NCI-H748 (cell line): Measurements from ENCODE around the gene AGAP1.

Experiments
- DNase-seq: peaks from one replicate; lab custom pipeline; 2025; ENCODE audit not compliant: unreplicated experiment; lab: John Stamatoyannopoulos, UW

The AGAP1 gene

GRCh38 chr2:235834781-235835180, 340.9 kb downstream of the AGAP1 start:
- no peak for DNase-seq

- no peak for DNase-seq
Measured at GRCh38 chr2:235835810-235836209, 342.0 kb downstream of the AGAP1 start.

- DNase-seq, result no peak
Measured at GRCh38 chr2:235836491-235836911, 342.7 kb downstream of the AGAP1 start.

GRCh38 chr2:235839226-235839625, 345.4 kb downstream of the AGAP1 start:
- no peak for DNase-seq

GRCh38 chr2:235839974-235840373, 346.1 kb downstream of the AGAP1 start:
- no peak for DNase-seq

- no peak for DNase-seq
Measured at GRCh38 chr2:235841863-235842262, 348.0 kb downstream of the AGAP1 start.

- DNase-seq, result no peak
Measured at GRCh38 chr2:235842941-235843340, 349.1 kb downstream of the AGAP1 start.

- no peak for DNase-seq
Measured at GRCh38 chr2:235843591-235844395, 349.9 kb downstream of the AGAP1 start.

GRCh38 chr2:235844561-235844960, 350.7 kb downstream of the AGAP1 start:
- no peak for DNase-seq

- DNase-seq, result no peak
Measured at GRCh38 chr2:235845245-235845644, 351.4 kb downstream of the AGAP1 start.

- no peak for DNase-seq
Measured at GRCh38 chr2:235847576-235847975, 353.7 kb downstream of the AGAP1 start.

GRCh38 chr2:235848055-235848454, 354.2 kb downstream of the AGAP1 start:
- no peak for DNase-seq

- DNase-seq, result no peak
Measured at GRCh38 chr2:235848946-235849345, 355.1 kb downstream of the AGAP1 start.

GRCh38 chr2:235849489-235849888, 355.6 kb downstream of the AGAP1 start:
- DNase-seq, result no peak

- no peak for DNase-seq
Measured at GRCh38 chr2:235850289-235850688, 356.4 kb downstream of the AGAP1 start.

- no peak for DNase-seq
Measured at GRCh38 chr2:235850771-235851551, 357.1 kb downstream of the AGAP1 start.

GRCh38 chr2:235851828-235852525, 358.1 kb downstream of the AGAP1 start:
- no peak for DNase-seq

GRCh38 chr2:235852526-235852920, 358.7 kb downstream of the AGAP1 start:
- no peak for DNase-seq

GRCh38 chr2:235854276-235854675, 360.4 kb downstream of the AGAP1 start:
- no peak for DNase-seq

GRCh38 chr2:235855011-235855410, 361.2 kb downstream of the AGAP1 start:
- DNase-seq, result no peak

GRCh38 chr2:235856151-235856854, 362.5 kb downstream of the AGAP1 start:
- no peak for DNase-seq
